Omental fat pad (tissue), 4 donors: ENCODE results near the gene VPS4B. TPM values are rescaled to one million over a fixed set of nuclear protein-coding genes. Genes with fewer than 3 reads are reported as not detected.
A peak's percentile ranks its signal among the peaks of the same experiment; 100 is the strongest.

Experiments used
- ATAC-seq: fragments of 150-250 bp; one replicate; pipeline ENCODE4 v1.9.1; 2016; ENCODE audit warnings: mild to moderate bottlenecking, moderate library complexity; ENCODE audit not compliant: low FRiP score
- DNase-seq: peaks from one replicate; pipeline ENCODE4 v3.0.0-alpha.2; 2019; ENCODE audit warnings: low spot score
- total RNA-seq, 4 donors: library from RNA; depleted of rRNA; stranded (reverse); fragments of >200 nt; gene quantifications; one replicate each; pipeline ENCODE4 v1.1.0, GENCODE V29; 2016
- TF ChIP-seq, protein P1 (sequence below), 3 donors: fragments of 450-650 bp; IDR thresholded peaks; one replicate each; pipeline ENCODE4 v1.5.1; 2016 to 2017; ENCODE audit warnings: antibody characterized with exemption in 3 of 3, mild to moderate bottlenecking in 3 of 3, moderate library complexity in 2 of 3

VPS4B gene
- total RNA-seq, 4 donors from 2014 or later = 26.6 to 45.4 (median 30.7) TPM

DNA sequence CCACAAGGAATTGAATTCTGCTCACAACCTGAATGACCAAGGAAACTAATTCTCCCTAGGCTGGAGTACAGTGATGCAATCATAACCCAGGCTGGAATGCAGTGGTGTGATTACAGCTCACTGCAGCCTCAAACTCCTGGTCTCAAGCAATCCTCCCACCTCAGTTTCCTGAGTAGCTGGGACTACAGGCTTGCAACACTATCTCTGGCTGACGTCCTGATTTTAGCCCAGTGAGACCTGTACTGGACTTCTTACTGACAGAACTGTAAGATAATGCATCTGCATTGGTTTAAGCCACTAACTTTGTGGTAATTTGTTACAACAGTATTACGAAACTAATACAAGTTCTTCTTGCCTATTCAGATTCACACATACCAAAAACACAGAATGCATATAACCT, 45.7 kb downstream of the VPS4B start:
- ATAC-seq (no peak), DNase-seq (no peak)
- TF ChIP-seq, protein P1, sequence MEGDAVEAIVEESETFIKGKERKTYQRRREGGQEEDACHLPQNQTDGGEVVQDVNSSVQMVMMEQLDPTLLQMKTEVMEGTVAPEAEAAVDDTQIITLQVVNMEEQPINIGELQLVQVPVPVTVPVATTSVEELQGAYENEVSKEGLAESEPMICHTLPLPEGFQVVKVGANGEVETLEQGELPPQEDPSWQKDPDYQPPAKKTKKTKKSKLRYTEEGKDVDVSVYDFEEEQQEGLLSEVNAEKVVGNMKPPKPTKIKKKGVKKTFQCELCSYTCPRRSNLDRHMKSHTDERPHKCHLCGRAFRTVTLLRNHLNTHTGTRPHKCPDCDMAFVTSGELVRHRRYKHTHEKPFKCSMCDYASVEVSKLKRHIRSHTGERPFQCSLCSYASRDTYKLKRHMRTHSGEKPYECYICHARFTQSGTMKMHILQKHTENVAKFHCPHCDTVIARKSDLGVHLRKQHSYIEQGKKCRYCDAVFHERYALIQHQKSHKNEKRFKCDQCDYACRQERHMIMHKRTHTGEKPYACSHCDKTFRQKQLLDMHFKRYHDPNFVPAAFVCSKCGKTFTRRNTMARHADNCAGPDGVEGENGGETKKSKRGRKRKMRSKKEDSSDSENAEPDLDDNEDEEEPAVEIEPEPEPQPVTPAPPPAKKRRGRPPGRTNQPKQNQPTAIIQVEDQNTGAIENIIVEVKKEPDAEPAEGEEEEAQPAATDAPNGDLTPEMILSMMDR (IDR thresholded peaks at IDR 0.05) = no peak

DNA sequence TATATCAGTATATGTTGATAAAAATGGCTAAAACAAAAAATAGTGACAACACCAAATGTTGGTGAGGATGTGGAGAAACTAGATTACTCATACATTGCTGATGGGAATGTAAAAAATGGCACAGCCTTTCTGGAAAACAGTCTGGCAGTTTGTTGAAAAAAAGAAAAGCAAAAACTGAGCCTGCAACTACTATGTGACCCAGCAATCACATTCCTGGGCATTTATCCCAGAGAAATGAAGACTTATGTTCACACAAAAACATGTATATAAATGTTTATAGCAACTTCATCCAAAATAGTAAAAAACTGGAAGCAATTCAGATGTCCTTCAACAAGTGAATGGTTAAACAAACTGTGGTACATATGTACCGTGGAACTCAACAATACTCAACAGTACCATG, 47.7 kb downstream of the VPS4B start:
- TF ChIP-seq, protein P1 (IDR thresholded peaks at IDR 0.05) = no peak
- DNase-seq (no peak), ATAC-seq (no peak)

DNA sequence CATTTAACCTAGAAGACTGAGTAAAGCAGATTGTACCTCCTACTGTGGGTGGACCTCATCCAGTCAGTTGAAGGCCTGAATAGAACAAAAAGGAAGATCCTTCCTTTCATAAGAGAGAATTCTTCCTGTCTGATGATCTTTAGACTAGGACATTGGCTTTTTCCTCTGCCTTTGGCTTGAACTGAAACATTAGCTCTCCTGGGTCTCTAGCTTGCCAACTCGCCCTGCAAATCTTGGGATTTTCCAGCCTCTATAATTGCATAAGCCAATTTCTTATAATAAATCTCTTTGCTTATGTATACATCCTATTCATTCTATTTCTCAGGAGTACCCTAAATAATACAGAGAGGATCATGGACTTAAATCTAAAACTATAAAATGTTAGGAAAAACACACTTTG, 49.1 kb downstream of the VPS4B start:
- TF ChIP-seq, protein P1 (IDR thresholded peaks at IDR 0.05) = no peak
- ATAC-seq (no peak), DNase-seq (no peak)

DNA sequence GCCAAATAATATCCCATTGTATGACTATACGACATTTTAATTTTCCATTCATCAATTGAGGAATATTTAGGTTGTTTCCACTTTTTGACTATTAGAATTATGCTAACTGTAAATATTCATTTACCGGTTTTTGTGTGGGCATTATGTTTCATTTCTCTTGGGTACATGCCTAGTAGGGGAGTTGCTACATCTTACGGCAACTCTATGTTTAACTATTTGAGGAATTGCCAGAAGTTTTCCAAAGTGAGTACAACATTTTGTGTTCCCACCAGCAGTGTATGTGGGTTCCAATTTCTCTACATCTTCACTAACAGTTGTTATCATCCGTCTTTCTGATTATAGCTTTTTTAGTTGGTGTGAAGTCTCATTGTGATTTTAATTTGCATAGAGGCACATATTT, 53.7 kb downstream of the VPS4B start:
- TF ChIP-seq, protein P1 (IDR thresholded peaks at IDR 0.05) = no peak
- ATAC-seq (no peak), DNase-seq (no peak)

DNA sequence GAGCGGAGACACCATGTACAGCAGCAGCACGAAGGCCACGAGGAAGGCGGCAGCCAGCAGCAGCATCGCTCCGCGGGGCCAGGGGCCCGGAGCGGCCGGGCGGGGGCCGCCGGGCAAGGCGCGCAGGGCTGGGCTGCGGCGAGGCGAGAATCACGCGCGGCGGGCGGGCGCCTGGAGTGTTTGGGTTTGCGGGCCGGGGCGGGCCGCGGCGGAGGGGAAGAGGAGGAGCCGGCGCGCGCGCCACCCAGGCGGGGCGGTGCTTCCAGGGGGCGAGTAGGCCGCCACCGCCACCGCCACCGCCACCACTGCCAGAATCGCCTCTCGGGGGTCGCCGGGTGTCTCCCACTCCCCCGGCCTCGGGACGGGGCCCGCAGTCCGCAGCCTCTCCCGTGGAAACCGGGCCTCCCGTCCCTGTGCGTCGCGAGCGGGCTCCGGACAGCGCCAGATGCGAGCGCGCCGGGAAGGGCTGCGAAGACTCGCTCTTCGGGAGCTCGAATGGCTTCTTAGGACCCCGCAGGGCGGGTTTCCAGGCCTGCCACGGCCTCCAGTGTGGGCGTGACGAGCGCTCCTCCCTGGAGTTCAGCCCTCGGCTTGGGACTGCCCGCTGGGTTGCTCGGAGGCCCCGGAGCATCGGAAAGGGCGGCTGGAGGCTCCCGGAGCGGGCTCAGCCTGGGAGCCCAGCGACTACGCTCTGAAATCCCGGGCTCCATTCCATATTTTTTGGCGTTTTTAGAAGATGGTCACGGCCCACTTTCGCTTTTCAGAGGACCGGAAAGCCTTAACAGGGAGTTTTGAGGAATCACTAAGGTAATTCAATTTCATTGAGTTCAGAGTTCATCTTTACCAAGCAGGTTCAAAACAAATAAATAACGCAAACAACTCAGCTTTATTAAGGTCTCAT, 55.0 kb downstream of the VPS4B start, which contains the start of gene KDSR:
KDSR (minus strand) TSS at position 154 of the 901 bp plus-strand sequence; CDS start at position 66, 88 bp downstream.
- DNase-seq (peak; percentile 58), ATAC-seq (peak; percentile 98)
- TF ChIP-seq, protein P1 (IDR thresholded peaks at IDR 0.05) = no peak

DNA sequence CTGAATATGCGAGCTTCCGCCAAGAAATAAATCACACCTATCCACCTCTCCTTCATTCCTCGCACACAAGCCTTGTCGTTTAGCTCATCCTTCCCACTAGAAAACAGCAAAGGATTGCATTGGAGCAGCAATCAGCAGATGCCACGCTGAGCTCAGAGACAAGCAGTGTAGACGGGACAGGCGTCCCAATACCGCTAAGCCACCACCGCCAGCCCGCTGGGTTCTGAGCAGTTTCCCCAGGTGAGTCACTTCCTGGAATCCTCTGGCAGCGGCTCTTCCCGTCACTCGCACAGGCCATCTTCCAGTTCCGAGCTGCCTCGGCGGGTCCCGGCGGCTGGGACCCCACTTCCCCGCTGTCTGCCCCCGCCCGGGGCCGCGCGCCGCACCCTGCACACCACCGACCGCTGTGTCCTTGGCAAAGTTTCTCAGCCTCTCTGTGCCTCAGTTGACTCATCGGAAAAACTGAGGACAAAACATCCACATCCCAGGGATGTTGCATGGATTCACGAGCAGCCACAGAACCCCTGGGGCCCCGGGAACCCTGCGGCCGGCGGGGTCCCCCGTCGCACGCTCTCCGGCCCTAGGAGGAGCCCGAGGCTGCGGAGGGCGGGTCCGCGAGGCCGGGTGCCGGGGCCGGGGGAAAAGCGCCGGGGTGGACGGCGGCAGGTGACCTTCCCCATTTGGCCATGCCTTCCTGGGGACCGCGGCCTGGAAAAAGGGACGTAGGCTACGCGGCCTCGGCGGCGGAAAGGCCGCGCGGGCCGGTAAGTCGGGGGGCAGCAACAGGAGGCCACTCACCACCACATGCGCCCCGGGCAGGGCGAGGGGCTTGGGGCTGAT, 55.8 kb downstream of the VPS4B start:
- ATAC-seq (peak; percentile 37), DNase-seq (peak; percentile 27)
- TF ChIP-seq, protein P1 (IDR thresholded peaks at IDR 0.05) = no peak
